Keratinocyte (primary cell): ENCODE results near the gene PDE1A.

Experiments
- CTCF ChIP-seq, 3 experiments: IDR thresholded peaks in 1 of 3; conservative IDR thresholded peaks in 1 of 3; optimal IDR thresholded peaks in 1 of 3; 2 replicates in 2 of 3; 3 replicates in 1 of 3; pipeline versions ENCODE3 to v1.5.1; 2011; ENCODE audit warnings: low read length in 3 of 3, mild to moderate bottlenecking in 3 of 3, moderate library complexity in 2 of 3, control low read depth in 1 of 3, inconsistent platforms in 1 of 3; ENCODE audit not compliant: insufficient read depth in 2 of 3; ENCODE audit errors: extremely low read depth in 1 of 3
- EZH2 ChIP-seq: IDR thresholded peaks from one replicate; pipeline ENCODE4 v1.6.1; 2012; ENCODE audit warnings: inconsistent platforms, mild to moderate bottlenecking, low read length, moderate library complexity

DNA sequence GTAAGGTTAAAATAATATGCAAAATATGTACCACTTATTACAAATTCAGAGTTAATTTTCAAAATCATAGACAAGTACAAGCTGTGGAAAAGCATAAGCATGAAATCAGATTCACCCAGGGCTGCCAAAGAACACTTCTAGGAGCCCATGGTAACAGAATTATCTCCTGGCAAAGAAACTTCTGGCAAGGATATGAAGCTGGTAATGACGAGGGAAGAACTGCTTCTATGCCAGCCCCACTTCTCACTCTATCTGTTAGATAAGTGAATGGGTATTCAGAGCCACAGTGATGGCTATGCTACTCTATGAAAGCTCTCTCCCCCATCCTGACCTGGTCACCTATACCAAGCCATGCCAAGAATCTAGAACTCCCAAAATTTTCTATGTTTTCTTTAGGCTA is 36.9 kb upstream of the PDE1A start:
- no peak for TF ChIP-seq CTCF (optimal IDR thresholded peaks at IDR 0.05 in 1 of 3, IDR thresholded peaks at IDR 0.05 in 1 of 3, conservative IDR thresholded peaks at IDR 0.05 in 1 of 3; ENCODE audit: extremely low read depth in 1 of 3, insufficient read depth in 2 of 3, low read length in 3 of 3)
- TF ChIP-seq EZH2 = no peak
